HCT116 (cell line): ENCODE measurements around the gene FGF14. TPM values are rescaled to one million over a fixed set of nuclear protein-coding genes. Genes with fewer than 3 reads are reported as not detected.

Experiments
- ATAC-seq: fragments of 200-7000 bp; cut with Tn5 transposase; 2 replicates; pipeline ENCODE4 v1.9.1; 2020; ENCODE audit warnings: mild to moderate bottlenecking, moderate library complexity
- BruUV-seq: library from RNA; stranded (reverse); fragments of 400-500 nt; replicated peaks from 2 replicates; lab custom pipeline; 2021; lab: Mats Ljungman, UMichigan
- CTCF ChIA-PET: fragments of 300-600 bp; sonication (Branson Sonifier 250); formaldehyde crosslinking; loops from one replicate; lab custom pipeline; 2021; ENCODE audit warnings: antibody characterized with exemption; lab: Charles Lee
- POLR2A ChIA-PET: fragments of 300-600, 350-600 bp; sonication (Branson Sonifier 250); formaldehyde crosslinking; loops from one replicate; lab custom pipeline; 2021; ENCODE audit warnings: antibody characterized with exemption; lab: Charles Lee
- RAD21 ChIA-PET, 2 experiments: fragments of 300-600 bp; sonication (Branson Sonifier 250); formaldehyde crosslinking; loops; one replicate each; lab custom pipeline; 2023; ENCODE audit warnings: low total read pairs in 2 of 2; ENCODE audit not compliant: uncharacterized antibody in 2 of 2, unreplicated experiment in 2 of 2, low non-redundant PET in 1 of 2; lab: Charles Lee
- DNase-seq: peaks from one replicate; pipeline ENCODE4 v3.0.0-alpha.2; 2010; ENCODE audit warnings: low read depth, low spot score
- H2AFZ ChIP-seq: fragments of 200-600 bp; shearing (Covaris generic), sonication (generic); 2 replicates; pipeline ENCODE4 v1.6.1; 2017; ENCODE audit warnings: low read depth, mixed run types, mixed read lengths, antibody characterized with exemption, low read length; ENCODE audit not compliant: poor library complexity, severe bottlenecking
- H3K27ac ChIP-seq: 2 replicates; pipeline ENCODE4 v1.5.1; 2012; ENCODE audit warnings: low read depth, low read length
- H3K27me3 ChIP-seq: fragments of 200-600 bp; sonication (generic); 2 replicates; pipeline ENCODE4 v1.6.1; 2016; ENCODE audit warnings: mixed run types, low read length, mixed read lengths; ENCODE audit not compliant: insufficient read depth
- H3K36me3 ChIP-seq, 2 experiments: fragments of 200-500 bp in 1 of 2; fragments of 200-600 bp in 1 of 2; sonication (Bioruptor generic) in 1 of 2; sonication (generic) in 1 of 2; 2 replicates each; pipeline versions ENCODE4 v1.5.1 to v1.6.1; 2014 to 2016; ENCODE audit warnings: low read length in 2 of 2, inconsistent platforms in 1 of 2, mixed read lengths in 1 of 2, mixed run types in 1 of 2; ENCODE audit not compliant: insufficient read depth in 2 of 2, control insufficient read depth in 1 of 2
- H3K4me1 ChIP-seq, 2 experiments: fragments of 200-600 bp in 1 of 2; sonication (generic) in 1 of 2; 2 replicates each; pipeline versions ENCODE4 v1.5.1 to v1.6.1; 2012 to 2017; ENCODE audit warnings: low read length in 2 of 2, inconsistent platforms in 1 of 2, mild to moderate bottlenecking in 1 of 2, mixed read lengths in 1 of 2, mixed run types in 1 of 2, moderate library complexity in 1 of 2; ENCODE audit not compliant: insufficient read depth in 2 of 2, control insufficient read depth in 1 of 2
- H3K4me2 ChIP-seq: fragments of 200-600 bp; sonication (generic); 2 replicates; pipeline ENCODE4 v1.6.1; 2017; ENCODE audit warnings: mixed run types, low read length, mixed read lengths
- H3K4me3 ChIP-seq, 2 experiments: fragments of 200-600 bp in 1 of 2; sonication (generic) in 1 of 2; replicated peaks in 1 of 2; 2 replicates each; pipeline ENCODE4 v1.5.1; 2011 to 2016; ENCODE audit warnings: low read length in 2 of 2, control low read depth in 1 of 2, low read depth in 1 of 2, mild to moderate bottlenecking in 1 of 2, mixed read lengths in 1 of 2, mixed run types in 1 of 2
- H3K79me2 ChIP-seq: fragments of 200-600 bp; sonication (generic); 2 replicates; pipeline ENCODE4 v1.6.1; 2017; ENCODE audit warnings: mild to moderate bottlenecking, mixed run types, low read length, moderate library complexity, mixed read lengths; ENCODE audit not compliant: insufficient read depth
- H3K9ac ChIP-seq: fragments of 200-600 bp; sonication (generic); 2 replicates; pipeline ENCODE4 v1.6.1; 2016; ENCODE audit warnings: low read length, mixed read lengths
- H3K9me2 ChIP-seq: fragments of 200-600 bp; sonication (generic), shearing (Covaris generic); 2 replicates; pipeline ENCODE4 v1.6.1; 2017; ENCODE audit warnings: mixed run types, mild to moderate bottlenecking, moderate library complexity; ENCODE audit not compliant: insufficient read depth
- H3K9me3 ChIP-seq, 2 experiments: fragments of 200-500 bp in 1 of 2; fragments of 200-600 bp in 1 of 2; sonication (Bioruptor generic) in 1 of 2; sonication (generic) in 1 of 2; 2 replicates each; pipeline ENCODE4 v1.6.1; 2014 to 2017; ENCODE audit warnings: low read length in 2 of 2, mixed read lengths in 2 of 2, inconsistent platforms in 1 of 2, low read depth in 1 of 2, mild to moderate bottlenecking in 1 of 2, mixed run types in 1 of 2, moderate library complexity in 1 of 2; ENCODE audit not compliant: control insufficient read depth in 1 of 2, insufficient read depth in 1 of 2
- H4K20me1 ChIP-seq: fragments of 200-600 bp; sonication (generic), shearing (Covaris generic); 2 replicates; pipeline ENCODE4 v1.6.1; 2017; ENCODE audit warnings: mixed run types, mild to moderate bottlenecking, moderate library complexity; ENCODE audit not compliant: insufficient read depth
- ATF3 ChIP-seq: IDR thresholded peaks from 2 replicates; pipeline ENCODE4 v1.6.1; 2012
- CBX3 ChIP-seq: IDR thresholded peaks from 2 replicates; pipeline ENCODE4 v1.6.1; 2012; ENCODE audit warnings: low read depth
- CEBPB ChIP-seq: IDR thresholded peaks from 2 replicates; pipeline ENCODE4 v1.6.1; 2012; ENCODE audit warnings: low read depth
- CTCF ChIP-seq, 3 experiments: fragments of 200-600 bp in 1 of 3; sonication (generic) in 1 of 3; IDR thresholded peaks in 2 of 3; conservative IDR thresholded peaks in 1 of 3; 2 replicates each; pipeline ENCODE4 v1.5.1; 2012 to 2017; ENCODE audit warnings: low read depth in 2 of 3, low read length in 2 of 3, antibody characterized with exemption in 1 of 3, borderline replicate concordance in 1 of 3, control low read depth in 1 of 3, mild to moderate bottlenecking in 1 of 3, mixed read lengths in 1 of 3, mixed run types in 1 of 3, moderate library complexity in 1 of 3; ENCODE audit not compliant: insufficient read depth in 1 of 3
- EGR1 ChIP-seq: IDR thresholded peaks from 2 replicates; pipeline ENCODE4 v1.6.1; 2012; ENCODE audit warnings: low read depth
- ELF1 ChIP-seq: IDR thresholded peaks from 2 replicates; pipeline ENCODE4 v1.6.1; 2012; ENCODE audit warnings: low read depth, borderline replicate concordance
- EZH2 ChIP-seq: fragments of 200-600 bp; sonication (generic); IDR thresholded peaks from 2 replicates; pipeline ENCODE4 v1.6.1; 2017; ENCODE audit warnings: antibody characterized with exemption, mixed run types
- EZH2phosphoT487 ChIP-seq: fragments of 200-600 bp; IDR thresholded peaks from 2 replicates; pipeline ENCODE4 v1.6.1; 2018; ENCODE audit warnings: antibody characterized with exemption, borderline replicate concordance
- FOSL1 ChIP-seq: IDR thresholded peaks from 2 replicates; pipeline ENCODE4 v1.6.1; 2012; ENCODE audit warnings: low read depth
- JUND ChIP-seq: IDR thresholded peaks from 2 replicates; pipeline ENCODE4 v1.6.1; 2012
- MAX ChIP-seq: IDR thresholded peaks from 2 replicates; pipeline ENCODE4 v1.6.1; 2012
- POLR2A ChIP-seq: IDR thresholded peaks from 2 replicates; pipeline ENCODE4 v1.7.0; 2011; ENCODE audit warnings: borderline replicate concordance; ENCODE audit not compliant: insufficient read depth, insufficient read length; ENCODE audit errors: extremely low read depth
- POLR2AphosphoS5 ChIP-seq: IDR thresholded peaks from 2 replicates; pipeline ENCODE4 v1.6.1; 2011; ENCODE audit warnings: mild to moderate bottlenecking, low read depth, low read length, moderate library complexity
- RAD21 ChIP-seq: IDR thresholded peaks from 2 replicates; pipeline ENCODE4 v1.6.1; 2012; ENCODE audit warnings: low read depth, mild to moderate bottlenecking
- SIN3A ChIP-seq: IDR thresholded peaks from 2 replicates; pipeline ENCODE4 v1.6.1; 2012; ENCODE audit warnings: low read depth
- SP1 ChIP-seq: IDR thresholded peaks from 2 replicates; pipeline ENCODE4 v1.6.1; 2012; ENCODE audit warnings: low read depth
- YY1 ChIP-seq: IDR thresholded peaks from 2 replicates; pipeline ENCODE4 v1.6.1; 2011; ENCODE audit warnings: low read length, low read depth, moderate library complexity, mild to moderate bottlenecking; ENCODE audit not compliant: insufficient replicate concordance; ENCODE audit errors: extremely low read depth
- ZBTB33 ChIP-seq: IDR thresholded peaks from 2 replicates; pipeline ENCODE4 v1.6.1; 2011; ENCODE audit warnings: mild to moderate bottlenecking, low read length, moderate library complexity; ENCODE audit not compliant: insufficient replicate concordance; ENCODE audit errors: extremely low read depth
- ZFX ChIP-seq: fragments of 450-650 bp; IDR thresholded peaks from 2 replicates; pipeline ENCODE4 v1.6.1; 2017
- ZNF274 ChIP-seq: fragments of 200-500 bp; sonication (Bioruptor generic); IDR thresholded peaks from 2 replicates; pipeline ENCODE4 v1.6.1; 2014; ENCODE audit warnings: mild to moderate bottlenecking, low read depth, low read length, inconsistent platforms
- intact Hi-C: fragments of 100-400 bp; cut with micrococcal nuclease; formaldehyde crosslinking; loops from 2 replicates; pipeline ENCODE4 v1.10.0; 2022
- total RNA-seq: library from RNA; stranded (reverse); gene quantifications from one replicate; pipeline ENCODE4 v1.2.1, GENCODE V29; 2021; ENCODE audit not compliant: unreplicated experiment

The FGF14 gene
- total RNA-seq, 1 experiment from 2014 or later: not detected

GRCh38 chr13:102276404-102276803 lies 125.4 kb downstream of the FGF14 start:
- Histone ChIP-seq H3K4me1 (no peaks in the 10 kb centered on the region), H3K36me3 (no peaks in the 10 kb centered on the region), H3K27ac (no peak overlapping the region), H3K9me3 (no peaks in the 10 kb centered on the region), H4K20me1 (no peaks in the 10 kb centered on the region), H3K4me3 (no peak overlapping the region), H2AFZ (no peak overlapping the region), H3K27me3 (no peaks in the 10 kb centered on the region), H3K9me2 (no peaks in the 10 kb centered on the region), H3K79me2 (no peaks in the 10 kb centered on the region), H3K9ac (no peak overlapping the region), H3K4me2 (no peak overlapping the region)
- intact Hi-C loops: no loop called here
- CTCF ChIA-PET: no interaction called here
- ATAC-seq (no peak), DNase-seq (no peak)
- POLR2A ChIA-PET: no interaction called here
- TF ChIP-seq EZH2phosphoT487 (no peak), YY1 (no peak), CTCF (IDR thresholded peaks at IDR 0.05 in 2 of 3, conservative IDR thresholded peaks at IDR 0.05 in 1 of 3; ENCODE audit: borderline replicate concordance in 1 of 3, insufficient read depth in 1 of 3, low read depth in 2 of 3, low read length in 2 of 3) (no peak), CEBPB (no peak), FOSL1 (no peak), POLR2A (no peak), ZBTB33 (no peak), JUND (no peak), EGR1 (no peak), POLR2AphosphoS5 (no peak), RAD21 (no peak), ATF3 (no peak), MAX (no peak), ZFX (no peak), ZNF274 (no peak), SP1 (no peak), EZH2 (no peak), SIN3A (no peak), CBX3 (no peak), ELF1 (no peak)
- no TSS peak for BruUV-seq
- RAD21 ChIA-PET: no interaction called here
